ENCODE data around the gene PLCG2. TPM values are rescaled to one million over a fixed set of nuclear protein-coding genes. Genes with fewer than 3 reads are reported as not detected.
"Not testable (repeated sequence)": the region's sequence is repeated elsewhere in the genome, so short reads cannot be mapped to it uniquely, and the experiment has no call there.

The PLCG2 gene
- total and polyA plus RNA-seq, 2 experiments from 2014 or later: 0.39 TPM; not detected in 1

DNA sequence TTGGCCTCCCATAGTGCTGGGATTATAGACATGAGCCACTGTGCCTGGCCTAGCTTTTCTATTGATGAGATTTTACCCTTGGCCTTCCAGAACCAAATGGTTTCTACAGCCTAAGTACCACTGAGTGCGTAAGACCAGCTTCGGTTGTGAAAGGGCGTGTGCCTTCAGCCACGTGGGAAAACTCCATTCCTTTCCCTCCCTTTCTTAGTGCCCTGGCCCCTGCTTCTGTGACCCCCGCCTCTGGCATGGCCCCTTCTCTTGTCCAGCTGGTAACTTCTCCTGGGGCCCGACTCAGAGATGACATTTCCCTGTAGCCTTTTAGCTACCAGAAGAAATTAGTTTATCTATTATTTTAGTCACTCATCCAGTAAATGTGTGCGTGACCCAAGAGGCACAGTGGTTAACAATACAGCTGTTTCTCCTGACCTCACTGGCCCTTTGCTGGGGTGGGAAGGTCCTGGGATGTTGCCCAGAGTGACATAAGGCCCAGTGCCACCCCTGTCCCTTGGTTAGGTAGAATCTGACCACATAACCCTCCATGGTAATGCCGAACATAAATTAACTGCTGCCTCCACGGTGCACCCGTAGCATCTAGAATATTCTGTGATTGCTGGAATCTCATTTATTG is 97.3 kb downstream of the PLCG2 start:
- no peak overlapping the region for H3K4me2 ChIP-seq (ENCODE audit: unreplicated experiment)
- no peaks in the 10 kb centered on the region for H3K79me2 ChIP-seq (ENCODE audit: insufficient read depth)
- H4K20me1 ChIP-seq (ENCODE audit: insufficient read depth): no peaks in the 10 kb centered on the region
- peaks cover 4% of the 10 kb centered on the region; the same call in 1 of the 2 replicates for H3K27me3 ChIP-seq (replicated peaks; ENCODE audit: insufficient read depth)
- no peaks in the 10 kb centered on the region for H3K36me3 ChIP-seq (ENCODE audit: low read depth)
- no peak overlapping the region for H3K9ac ChIP-seq
- in situ Hi-C loops (cut with MboI): no loop called here
- H3K4me3 ChIP-seq: no peak overlapping the region
- WGBS, 2 experiments (ENCODE audit: low coverage in 1 of 2, low lambda C conversion rate in 2 of 2, missing lambda C conversion rate in 2 of 2): 72% methylated on average over 10 of the region's 10 CpGs
- H2AFZ ChIP-seq: no peak overlapping the region
- no peak overlapping the region for H3K27ac ChIP-seq
- H3K4me1 ChIP-seq (ENCODE audit: insufficient read depth): no peaks in the 10 kb centered on the region
- no peaks in the 10 kb centered on the region for H3F3A ChIP-seq (ENCODE audit: insufficient read depth)
- H3K9me3 ChIP-seq (ENCODE audit: low read depth): no peaks in the 10 kb centered on the region
- TF ChIP-seq EZH2 (IDR thresholded peaks at IDR 0.05; ENCODE audit: insufficient read depth, poor library complexity, severe bottlenecking): no peak
- no peak for TF ChIP-seq EZH2phosphoT487 (IDR thresholded peaks at IDR 0.05; ENCODE audit: insufficient read depth, low read depth)
- no peak for DNase-seq
- no peaks in the 10 kb centered on the region for H3K9me2 ChIP-seq (ENCODE audit: insufficient read depth)

DNA sequence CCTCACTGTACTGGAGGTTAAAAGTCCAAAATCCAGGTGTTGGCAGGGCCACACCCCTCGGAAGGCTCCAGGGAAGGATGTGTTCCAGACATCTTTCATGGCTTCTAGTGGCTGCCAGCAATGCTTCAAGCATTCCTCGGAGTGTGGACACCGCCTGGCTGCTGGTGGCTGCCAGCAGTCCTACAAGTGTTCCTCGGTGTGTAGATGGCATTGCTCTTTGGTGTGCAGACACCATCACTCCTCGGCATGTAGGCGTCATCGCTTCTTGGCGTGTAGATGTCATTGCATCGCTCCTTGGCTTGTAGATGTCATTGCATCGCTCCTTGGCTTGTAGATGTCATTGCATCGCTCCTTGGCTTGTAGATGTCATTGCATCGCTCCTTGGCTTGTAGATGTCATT is 98.4 kb downstream of the PLCG2 start:
- H4K20me1 ChIP-seq (ENCODE audit: insufficient read depth); H3K9me2 ChIP-seq (ENCODE audit: insufficient read depth); DNase-seq; H3K9me3 ChIP-seq (ENCODE audit: low read depth); H3K4me1 ChIP-seq (ENCODE audit: insufficient read depth); in situ Hi-C loops (cut with MboI); H3K4me3 ChIP-seq; H3K9ac ChIP-seq; H3K79me2 ChIP-seq (ENCODE audit: insufficient read depth); H3K4me2 ChIP-seq (ENCODE audit: unreplicated experiment); H3K27me3 ChIP-seq (replicated peaks; ENCODE audit: insufficient read depth); H3F3A ChIP-seq (ENCODE audit: insufficient read depth); H3K36me3 ChIP-seq (ENCODE audit: low read depth); H2AFZ ChIP-seq; H3K27ac ChIP-seq: not testable (repeated sequence)
- WGBS, 2 experiments (ENCODE audit: low coverage in 1 of 2, low lambda C conversion rate in 2 of 2, missing lambda C conversion rate in 2 of 2): 45 to 55% methylated on average over 12 of the region's 12 CpGs

DNA sequence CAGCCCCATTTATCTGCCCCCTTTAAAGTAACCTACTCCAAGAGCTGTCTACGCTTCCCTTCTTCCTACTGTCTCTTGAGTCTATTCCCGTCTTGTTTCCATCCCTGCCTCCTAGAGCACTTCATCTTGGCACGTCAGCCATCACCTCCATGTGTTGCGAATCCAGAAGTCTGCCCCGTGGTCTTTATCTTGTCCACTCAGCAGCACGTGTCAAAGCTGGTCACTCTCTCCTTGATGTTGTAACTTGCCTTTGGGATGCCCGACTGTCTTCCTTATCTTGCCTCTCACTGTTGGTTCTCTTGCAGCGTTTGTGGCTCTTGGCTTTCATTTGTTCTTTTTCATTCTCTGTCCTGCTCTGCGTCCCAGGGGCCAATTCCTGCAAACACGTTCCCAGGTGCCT is 99.4 kb downstream of the PLCG2 start:
- H3F3A ChIP-seq (ENCODE audit: insufficient read depth): no peaks in the 10 kb centered on the region
- no peak overlapping the region for H3K27ac ChIP-seq
- H3K4me1 ChIP-seq (ENCODE audit: insufficient read depth): no peaks in the 10 kb centered on the region
- DNase-seq: no peak
- H3K36me3 ChIP-seq (ENCODE audit: low read depth): no peaks in the 10 kb centered on the region
- H3K9me3 ChIP-seq (ENCODE audit: low read depth): no peaks in the 10 kb centered on the region
- H2AFZ ChIP-seq: no peak overlapping the region
- no peaks in the 10 kb centered on the region for H3K9me2 ChIP-seq (ENCODE audit: insufficient read depth)
- in situ Hi-C loops (cut with MboI): no loop called here
- H3K27me3 ChIP-seq (replicated peaks; ENCODE audit: insufficient read depth): no peaks in the 10 kb centered on the region; the same call in 1 of the 2 replicates
- no peak overlapping the region for H3K4me2 ChIP-seq (ENCODE audit: unreplicated experiment)
- no peaks in the 10 kb centered on the region for H3K79me2 ChIP-seq (ENCODE audit: insufficient read depth)
- H4K20me1 ChIP-seq (ENCODE audit: insufficient read depth): no peaks in the 10 kb centered on the region
- no peak for TF ChIP-seq EZH2phosphoT487 (IDR thresholded peaks at IDR 0.05; ENCODE audit: insufficient read depth, low read depth)
- TF ChIP-seq EZH2 (IDR thresholded peaks at IDR 0.05; ENCODE audit: insufficient read depth, poor library complexity, severe bottlenecking): no peak
- WGBS, 2 experiments (ENCODE audit: low coverage in 1 of 2, low lambda C conversion rate in 2 of 2, missing lambda C conversion rate in 2 of 2): 51 to 61% methylated on average over 10 of the region's 10 CpGs
- no peak overlapping the region for H3K4me3 ChIP-seq
- no peak overlapping the region for H3K9ac ChIP-seq

DNA sequence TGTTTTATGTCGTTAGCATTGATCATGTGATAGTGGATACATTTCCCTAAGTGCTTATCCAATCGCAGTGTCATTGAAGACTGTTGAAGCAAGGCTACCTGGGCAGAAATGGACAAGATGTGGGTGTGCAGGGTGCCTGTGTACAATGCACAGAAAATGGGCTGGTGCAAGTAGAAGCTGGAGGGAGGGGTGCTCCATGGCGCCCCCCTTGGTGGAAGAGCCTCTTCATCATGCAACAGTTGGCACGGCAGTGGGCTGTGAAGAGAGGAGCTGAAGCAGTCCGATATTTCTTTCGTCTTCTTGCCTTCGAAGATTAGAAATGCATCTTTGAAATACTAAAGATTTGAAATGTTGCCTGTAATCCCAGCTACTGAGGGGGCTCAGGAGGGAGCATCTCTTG is 100.5 kb downstream of the PLCG2 start:
- Histone ChIP-seq H3K79me2 (ENCODE audit: insufficient read depth) (no peaks in the 10 kb centered on the region), H3K9ac (no peak overlapping the region), H3K4me1 (ENCODE audit: insufficient read depth) (no peaks in the 10 kb centered on the region), H3F3A (ENCODE audit: insufficient read depth) (no peaks in the 10 kb centered on the region), H3K9me3 (ENCODE audit: low read depth) (no peaks in the 10 kb centered on the region), H3K27ac (no peak overlapping the region), H3K9me2 (ENCODE audit: insufficient read depth) (no peaks in the 10 kb centered on the region), H3K4me3 (no peak overlapping the region), H3K27me3 (replicated peaks; ENCODE audit: insufficient read depth) (no peaks in the 10 kb centered on the region; the same call in 1 of the 2 replicates), H2AFZ (no peak overlapping the region), H4K20me1 (ENCODE audit: insufficient read depth) (no peaks in the 10 kb centered on the region), H3K4me2 (ENCODE audit: unreplicated experiment) (no peak overlapping the region), H3K36me3 (ENCODE audit: low read depth) (no peaks in the 10 kb centered on the region)
- in situ Hi-C loops (cut with MboI): no loop called here
- no peak for DNase-seq
- TF ChIP-seq EZH2phosphoT487 (IDR thresholded peaks at IDR 0.05; ENCODE audit: insufficient read depth, low read depth): no peak
- no peak for TF ChIP-seq EZH2 (IDR thresholded peaks at IDR 0.05; ENCODE audit: insufficient read depth, poor library complexity, severe bottlenecking)
- 60% methylated on average over 7 of the region's 7 CpGs for WGBS, 2 experiments (ENCODE audit: low coverage in 1 of 2, low lambda C conversion rate in 2 of 2, missing lambda C conversion rate in 2 of 2)

DNA sequence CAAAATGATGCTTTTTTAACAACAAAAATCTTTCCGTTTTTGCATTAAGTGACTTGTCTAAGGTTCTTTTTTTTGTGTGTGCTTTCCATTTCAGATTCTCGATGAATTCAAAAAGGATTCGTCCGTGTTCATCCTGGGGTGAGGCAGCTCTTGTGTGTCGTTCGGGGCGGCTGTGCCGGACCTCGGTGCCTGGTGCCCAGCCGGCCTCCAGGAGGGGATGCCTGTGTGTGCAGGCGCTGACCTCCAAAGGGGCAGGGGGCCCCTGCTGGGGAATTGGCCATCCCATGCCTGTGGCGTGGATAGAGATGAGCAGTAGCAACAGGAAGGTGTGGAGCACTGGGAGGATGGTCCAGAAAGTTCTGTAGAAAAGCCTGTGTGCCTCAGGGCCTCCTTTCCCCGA is 101.7 kb downstream of the PLCG2 start:
- Histone ChIP-seq H4K20me1 (ENCODE audit: insufficient read depth) (no peaks in the 10 kb centered on the region), H3K4me1 (ENCODE audit: insufficient read depth) (no peaks in the 10 kb centered on the region), H3K4me3 (no peak overlapping the region), H3K9ac (no peak overlapping the region), H3K27me3 (replicated peaks; ENCODE audit: insufficient read depth) (no peaks in the 10 kb centered on the region; the same call in 1 of the 2 replicates), H3K79me2 (ENCODE audit: insufficient read depth) (no peaks in the 10 kb centered on the region), H3K36me3 (ENCODE audit: low read depth) (no peaks in the 10 kb centered on the region), H3F3A (ENCODE audit: insufficient read depth) (no peaks in the 10 kb centered on the region), H2AFZ (no peak overlapping the region), H3K9me2 (ENCODE audit: insufficient read depth) (no peaks in the 10 kb centered on the region), H3K9me3 (ENCODE audit: low read depth) (no peaks in the 10 kb centered on the region), H3K4me2 (ENCODE audit: unreplicated experiment) (no peak overlapping the region), H3K27ac (no peak overlapping the region)
- WGBS, 2 experiments (ENCODE audit: low coverage in 1 of 2, low lambda C conversion rate in 2 of 2, missing lambda C conversion rate in 2 of 2): 77 to 78% methylated on average over 13 of the region's 13 CpGs
- TF ChIP-seq EZH2phosphoT487 (IDR thresholded peaks at IDR 0.05; ENCODE audit: insufficient read depth, low read depth) (no peak), EZH2 (IDR thresholded peaks at IDR 0.05; ENCODE audit: insufficient read depth, poor library complexity, severe bottlenecking) (no peak)
- in situ Hi-C loops (cut with MboI): no loop called here
- DNase-seq: no peak

All from GM23248 (cell line).